ENCODE measurements around the gene BST2. TPM values are rescaled to one million over a fixed set of nuclear protein-coding genes. Genes with fewer than 3 reads are reported as not detected.

Gene BST2
- total RNA-seq, 1 donor from 2014 or later, result 97.8 TPM

DNA sequence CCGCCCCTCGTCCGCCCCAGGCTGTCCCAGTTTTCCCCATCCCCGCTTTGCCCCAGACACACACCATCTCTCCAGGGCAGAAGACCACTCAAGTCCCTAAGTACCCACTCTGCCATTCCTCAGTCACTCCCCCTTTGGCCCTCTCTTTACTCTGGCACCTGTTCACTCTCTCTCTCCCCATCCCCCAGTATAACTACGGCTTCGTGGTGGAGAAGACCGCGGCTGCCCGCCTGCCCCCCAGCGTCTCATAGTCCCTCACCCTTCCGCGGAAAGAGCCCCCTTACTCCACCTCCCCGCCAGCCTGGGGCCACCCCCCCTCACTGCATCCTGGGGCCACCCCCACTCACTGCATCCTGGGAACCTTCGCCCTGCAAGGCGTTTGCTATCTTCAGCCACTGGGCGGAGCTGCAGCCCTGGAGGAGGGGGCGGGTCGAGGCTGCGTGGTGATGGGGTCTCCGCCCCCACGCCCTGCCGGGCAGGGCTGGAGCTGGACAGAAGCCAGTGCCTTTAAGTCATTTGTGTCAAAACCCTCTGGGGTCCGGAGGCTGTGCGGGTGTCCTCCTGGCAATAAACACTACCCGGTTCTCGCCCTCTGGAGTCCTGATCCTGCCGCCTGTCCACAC, 19.4 kb upstream of the BST2 start:
- Mint-ChIP-seq H3K27ac (ENCODE audit: unreplicated experiment) (no peak overlapping the region), H3K4me1 (ENCODE audit: unreplicated experiment) (peaks cover 4% of the 10 kb centered on the region), H3K9me3 (ENCODE audit: unreplicated experiment) (peaks cover 3% of the 10 kb centered on the region), H3K4me3 (ENCODE audit: unreplicated experiment) (no peak overlapping the region), H3K27me3 (ENCODE audit: unreplicated experiment) (peaks cover 9% of the 10 kb centered on the region), H3K36me3 (ENCODE audit: low read depth, unreplicated experiment) (peaks cover 11% of the 10 kb centered on the region)
- no peak for TF ChIP-seq CTCF (IDR thresholded peaks at IDR 0.05; ENCODE audit: unreplicated experiment)
- peak; percentile 80 for DNase-seq (ENCODE audit: low spot score)

GRCh38 chr19:17423429-17424208, 18.2 kb upstream of the BST2 start:
- peaks cover 8% of the 10 kb centered on the region for H3K36me3 Mint-ChIP-seq (ENCODE audit: low read depth, unreplicated experiment)
- peaks cover 3% of the 10 kb centered on the region for H3K9me3 Mint-ChIP-seq (ENCODE audit: unreplicated experiment)
- H3K27ac Mint-ChIP-seq (ENCODE audit: unreplicated experiment), result no peak overlapping the region
- TF ChIP-seq CTCF (IDR thresholded peaks at IDR 0.05; ENCODE audit: unreplicated experiment), result no peak
- peaks cover 9% of the 10 kb centered on the region for H3K27me3 Mint-ChIP-seq (ENCODE audit: unreplicated experiment)
- H3K4me1 Mint-ChIP-seq (ENCODE audit: unreplicated experiment), result peaks cover 12% of the 10 kb centered on the region
- H3K4me3 Mint-ChIP-seq (ENCODE audit: unreplicated experiment), result no peak overlapping the region
- no peak for DNase-seq (ENCODE audit: low spot score)

- no peak overlapping the region for H3K27ac Mint-ChIP-seq (ENCODE audit: unreplicated experiment)
- no peak for TF ChIP-seq CTCF (IDR thresholded peaks at IDR 0.05; ENCODE audit: unreplicated experiment)
- H3K36me3 Mint-ChIP-seq (ENCODE audit: low read depth, unreplicated experiment), result peaks cover 8% of the 10 kb centered on the region
- no peak overlapping the region for H3K4me3 Mint-ChIP-seq (ENCODE audit: unreplicated experiment)
- H3K9me3 Mint-ChIP-seq (ENCODE audit: unreplicated experiment), result peaks cover 3% of the 10 kb centered on the region
- peaks cover 13% of the 10 kb centered on the region for H3K4me1 Mint-ChIP-seq (ENCODE audit: unreplicated experiment)
- no peak for DNase-seq (ENCODE audit: low spot score)
- peaks cover 10% of the 10 kb centered on the region for H3K27me3 Mint-ChIP-seq (ENCODE audit: unreplicated experiment)
Measured at GRCh38 chr19:17421942-17422341, 16.5 kb upstream of the BST2 start.

DNA sequence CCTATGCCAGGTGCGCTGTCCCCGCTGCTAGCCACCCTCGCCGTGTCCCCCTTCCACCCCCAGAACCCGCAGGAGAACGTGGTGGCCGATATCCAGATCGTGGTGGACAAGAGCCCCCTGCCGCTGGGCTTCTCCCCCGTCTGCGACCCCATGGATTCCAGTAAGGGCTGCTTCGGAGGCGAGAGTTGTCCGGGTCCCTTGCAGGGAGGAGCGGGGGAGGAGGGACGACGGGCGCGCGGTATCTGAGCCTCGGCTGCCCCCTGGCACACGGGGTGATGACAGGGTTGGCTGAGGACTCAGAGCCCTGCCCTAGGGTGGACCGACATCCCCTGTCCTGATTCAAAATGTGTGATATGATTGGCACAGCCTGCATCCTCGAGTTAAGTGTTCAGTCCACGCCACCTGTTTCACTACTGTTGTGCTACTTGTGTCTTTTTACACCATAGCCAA, 15.1 kb upstream of the BST2 start:
- peaks cover 3% of the 10 kb centered on the region for H3K9me3 Mint-ChIP-seq (ENCODE audit: unreplicated experiment)
- no peak for TF ChIP-seq CTCF (IDR thresholded peaks at IDR 0.05; ENCODE audit: unreplicated experiment)
- H3K27me3 Mint-ChIP-seq (ENCODE audit: unreplicated experiment), result peaks cover 14% of the 10 kb centered on the region
- H3K4me1 Mint-ChIP-seq (ENCODE audit: unreplicated experiment), result peaks cover 19% of the 10 kb centered on the region
- peak; percentile 40 for DNase-seq (ENCODE audit: low spot score)
- H3K27ac Mint-ChIP-seq (ENCODE audit: unreplicated experiment), result no peak overlapping the region
- H3K36me3 Mint-ChIP-seq (ENCODE audit: low read depth, unreplicated experiment), result peaks cover 8% of the 10 kb centered on the region
- H3K4me3 Mint-ChIP-seq (ENCODE audit: unreplicated experiment), result peak overlapping the region; percentile 93
